ENCODE measurements around the gene HRCT1.

- TF ChIP-seq EZH2phosphoT487 (IDR thresholded peaks at IDR 0.05; ENCODE audit: borderline replicate concordance, low read length) (no peak), EZH2 (IDR thresholded peaks at IDR 0.05; ENCODE audit: low read length, unreplicated experiment) (no peak), CTCF (conservative IDR thresholded peaks at IDR 0.05; ENCODE audit: low read depth, low read length) (no peak)
Observed at GRCh38 chr9:35923927-35924763, 18.1 kb downstream of the HRCT1 start.
